PFSK-1 (cell line): ENCODE results near the gene GIMAP5.

Experiments
- FOXP2 ChIP-seq: optimal IDR thresholded peaks from 2 replicates; pipeline ENCODE3; 2011; ENCODE audit warnings: borderline replicate concordance, control low read depth, inconsistent platforms; ENCODE audit not compliant: insufficient read depth; ENCODE audit errors: extremely low read length, extremely low read depth
- POLR2AphosphoS5 ChIP-seq: IDR thresholded peaks from 2 replicates; pipeline ENCODE4 v1.6.1; 2012; ENCODE audit warnings: low read depth, mild to moderate bottlenecking, control low read depth, low read length, moderate library complexity
- SIN3A ChIP-seq: IDR thresholded peaks from 2 replicates; pipeline ENCODE4 v1.6.1; 2012; ENCODE audit warnings: mild to moderate bottlenecking, low read length, moderate library complexity, borderline replicate concordance; ENCODE audit not compliant: insufficient read depth
- TAF1 ChIP-seq: IDR thresholded peaks from 2 replicates; pipeline ENCODE4 v1.6.1; 2012; ENCODE audit warnings: low read length, control low read depth, borderline replicate concordance; ENCODE audit not compliant: insufficient read depth
- TF ChIP-seq, protein P1 (sequence below), 2 experiments: IDR thresholded peaks; 2 replicates each; pipeline versions ENCODE4 v1.6.1 to v1.8.0; 2011 to 2012; ENCODE audit warnings: low read depth in 2 of 2, low read length in 2 of 2, control low read depth in 1 of 2, inconsistent platforms in 1 of 2, mild to moderate bottlenecking in 1 of 2, moderate library complexity in 1 of 2; ENCODE audit not compliant: insufficient read depth in 1 of 2

The GIMAP5 gene

DNA sequence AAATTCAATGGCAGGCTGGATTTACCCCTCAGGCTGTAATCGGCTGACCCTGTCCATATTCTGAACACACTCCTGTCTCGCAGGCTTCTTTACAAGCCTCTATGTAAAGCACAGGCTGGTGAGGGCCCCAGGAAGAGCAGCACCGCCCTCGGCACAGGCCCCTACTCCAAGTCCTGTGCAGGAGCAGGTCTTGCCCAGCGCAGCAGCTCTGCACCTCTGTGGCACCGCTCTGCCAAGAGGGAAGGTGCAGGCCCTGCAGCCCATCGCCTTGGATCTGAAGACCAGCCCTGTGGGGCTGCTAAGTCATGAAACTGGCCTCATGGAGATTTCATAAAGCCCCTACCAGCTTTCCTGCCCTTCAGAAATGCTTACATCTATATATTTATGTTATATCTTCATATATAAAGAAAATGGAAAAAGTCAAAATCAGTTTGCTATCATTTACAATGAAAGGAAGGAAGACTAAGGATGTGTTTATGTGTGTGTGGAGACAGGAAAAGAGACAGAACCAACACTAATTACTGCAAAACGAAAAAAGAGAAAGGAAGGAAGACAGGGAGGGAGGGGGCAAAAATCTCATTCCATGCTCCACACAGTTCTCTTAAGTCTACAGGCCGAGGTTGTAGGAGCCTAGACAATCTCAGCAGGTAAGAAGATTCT is 53.3 kb downstream of the GIMAP5 start:
- TF ChIP-seq FOXP2 (no peak), TAF1 (no peak), POLR2AphosphoS5 (no peak), SIN3A (no peak)
- TF ChIP-seq, protein P1, sequence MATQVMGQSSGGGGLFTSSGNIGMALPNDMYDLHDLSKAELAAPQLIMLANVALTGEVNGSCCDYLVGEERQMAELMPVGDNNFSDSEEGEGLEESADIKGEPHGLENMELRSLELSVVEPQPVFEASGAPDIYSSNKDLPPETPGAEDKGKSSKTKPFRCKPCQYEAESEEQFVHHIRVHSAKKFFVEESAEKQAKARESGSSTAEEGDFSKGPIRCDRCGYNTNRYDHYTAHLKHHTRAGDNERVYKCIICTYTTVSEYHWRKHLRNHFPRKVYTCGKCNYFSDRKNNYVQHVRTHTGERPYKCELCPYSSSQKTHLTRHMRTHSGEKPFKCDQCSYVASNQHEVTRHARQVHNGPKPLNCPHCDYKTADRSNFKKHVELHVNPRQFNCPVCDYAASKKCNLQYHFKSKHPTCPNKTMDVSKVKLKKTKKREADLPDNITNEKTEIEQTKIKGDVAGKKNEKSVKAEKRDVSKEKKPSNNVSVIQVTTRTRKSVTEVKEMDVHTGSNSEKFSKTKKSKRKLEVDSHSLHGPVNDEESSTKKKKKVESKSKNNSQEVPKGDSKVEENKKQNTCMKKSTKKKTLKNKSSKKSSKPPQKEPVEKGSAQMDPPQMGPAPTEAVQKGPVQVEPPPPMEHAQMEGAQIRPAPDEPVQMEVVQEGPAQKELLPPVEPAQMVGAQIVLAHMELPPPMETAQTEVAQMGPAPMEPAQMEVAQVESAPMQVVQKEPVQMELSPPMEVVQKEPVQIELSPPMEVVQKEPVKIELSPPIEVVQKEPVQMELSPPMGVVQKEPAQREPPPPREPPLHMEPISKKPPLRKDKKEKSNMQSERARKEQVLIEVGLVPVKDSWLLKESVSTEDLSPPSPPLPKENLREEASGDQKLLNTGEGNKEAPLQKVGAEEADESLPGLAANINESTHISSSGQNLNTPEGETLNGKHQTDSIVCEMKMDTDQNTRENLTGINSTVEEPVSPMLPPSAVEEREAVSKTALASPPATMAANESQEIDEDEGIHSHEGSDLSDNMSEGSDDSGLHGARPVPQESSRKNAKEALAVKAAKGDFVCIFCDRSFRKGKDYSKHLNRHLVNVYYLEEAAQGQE (IDR thresholded peaks at IDR 0.05; ENCODE audit: insufficient read depth in 1 of 2, low read depth in 2 of 2, low read length in 2 of 2), result no peak

DNA sequence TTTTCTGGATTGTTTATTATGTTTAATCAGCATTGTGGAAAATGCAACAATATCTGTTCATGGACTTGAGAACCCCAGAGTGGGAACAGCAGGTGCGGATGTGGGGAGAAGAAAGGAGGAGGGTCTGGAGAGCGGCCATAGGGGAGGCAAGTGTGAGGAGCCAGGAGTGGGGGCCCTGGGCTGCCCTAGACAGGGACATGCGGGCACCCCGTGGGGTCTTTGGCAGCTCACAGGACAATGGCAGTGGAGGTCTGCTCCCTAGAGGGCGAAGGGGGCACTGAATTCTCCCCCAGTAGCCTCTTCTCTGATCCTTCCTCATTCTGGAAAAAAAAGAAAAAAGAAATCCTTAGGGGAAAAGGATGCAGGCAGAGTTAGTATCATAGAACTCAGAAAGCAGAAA is 54.1 kb downstream of the GIMAP5 start:
- TF ChIP-seq, protein P1 (IDR thresholded peaks at IDR 0.05; ENCODE audit: insufficient read depth in 1 of 2, low read depth in 2 of 2, low read length in 2 of 2), result no peak
- TF ChIP-seq SIN3A, result no peak
- TF ChIP-seq FOXP2, result no peak
- no peak for TF ChIP-seq POLR2AphosphoS5

DNA sequence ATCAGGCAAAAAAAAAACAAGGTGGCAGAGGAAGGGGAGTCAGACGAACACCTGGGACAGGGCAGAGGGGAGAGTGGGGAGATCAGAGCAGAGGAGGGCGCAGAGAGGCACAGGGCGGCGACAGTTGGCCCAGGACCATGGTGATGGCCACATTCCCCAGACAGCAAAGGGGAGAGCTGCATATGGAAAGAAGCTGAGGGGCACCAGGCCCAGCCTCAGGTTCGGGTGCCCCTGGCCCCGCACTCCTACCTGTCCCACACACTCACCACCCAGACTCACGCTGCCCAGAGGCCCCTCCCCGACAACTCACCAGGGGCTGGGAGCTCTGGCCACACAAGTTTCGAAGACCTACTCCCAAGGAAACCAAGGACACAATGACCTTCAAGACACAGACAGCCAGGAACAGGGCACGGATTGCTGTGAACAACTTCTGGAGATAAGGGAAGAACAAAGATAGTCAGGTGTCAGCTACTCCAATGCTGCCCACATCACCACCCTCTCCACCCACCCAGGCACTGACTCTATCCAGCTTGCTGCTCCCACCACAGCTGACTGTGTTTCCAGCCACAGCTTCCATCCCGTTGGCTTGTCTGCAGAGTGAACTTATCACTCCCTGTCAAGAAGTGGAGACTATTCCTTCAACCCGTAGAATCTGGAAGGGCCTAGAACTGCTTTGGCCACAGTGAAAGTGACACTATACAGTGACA is 54.7 kb downstream of the GIMAP5 start:
- no peak for TF ChIP-seq TAF1
- no peak for TF ChIP-seq POLR2AphosphoS5
- no peak for TF ChIP-seq FOXP2
- TF ChIP-seq SIN3A, result no peak
- TF ChIP-seq, protein P1 (IDR thresholded peaks at IDR 0.05; ENCODE audit: insufficient read depth in 1 of 2, low read depth in 2 of 2, low read length in 2 of 2), result no peak
